RWPE2 (cell line): ENCODE results near the gene MBNL3.

Experiments
- ATAC-seq: fragments of 200-7000 bp; cut with Tn5 transposase; 3 replicates; pipeline ENCODE4 v1.9.1; 2021; ENCODE audit warnings: low read depth
- DNase-seq: peaks from one replicate; pipeline ENCODE4 v3.0.0-alpha.2; 2020; ENCODE audit warnings: low spot score
- H3K27ac ChIP-seq: fragments of 450-650 bp; 2 replicates; pipeline ENCODE4 v1.5.1; 2017; ENCODE audit warnings: mild to moderate bottlenecking; ENCODE audit not compliant: poor library complexity, severe bottlenecking
- H3K27me3 ChIP-seq: fragments of 250-450 bp; sonication (Bioruptor Pico); 2 replicates; pipeline ENCODE4 v1.5.1; 2021; ENCODE audit warnings: mild to moderate bottlenecking, moderate library complexity; ENCODE audit not compliant: insufficient read depth, poor library complexity, severe bottlenecking
- H3K36me3 ChIP-seq: fragments of 250-450 bp; sonication (Bioruptor Pico); 2 replicates; pipeline ENCODE4 v1.5.1; 2020; ENCODE audit warnings: low read depth, mild to moderate bottlenecking, moderate library complexity
- H3K4me1 ChIP-seq: fragments of 250-450 bp; sonication (Bioruptor Pico); 2 replicates; pipeline ENCODE4 v1.5.1; 2021; ENCODE audit warnings: mild to moderate bottlenecking, moderate library complexity; ENCODE audit not compliant: insufficient read depth, poor library complexity, severe bottlenecking
- H3K4me3 ChIP-seq: fragments of 250-450 bp; sonication (Bioruptor Pico); 2 replicates; pipeline ENCODE4 v1.5.1; 2021; ENCODE audit warnings: mild to moderate bottlenecking, moderate library complexity; ENCODE audit not compliant: severe bottlenecking
- H3K9me3 ChIP-seq: fragments of 250-450 bp; sonication (Bioruptor Pico); 2 replicates; pipeline ENCODE4 v1.5.1; 2021; ENCODE audit warnings: mild to moderate bottlenecking, moderate library complexity; ENCODE audit not compliant: severe bottlenecking
- CTCF ChIP-seq: fragments of 450-650 bp; IDR thresholded peaks from one replicate; pipeline ENCODE4 v1.5.1; 2017; ENCODE audit warnings: mild to moderate bottlenecking, moderate library complexity; ENCODE audit not compliant: poor library complexity, severe bottlenecking

Gene MBNL3

GRCh38 chrX:132520213-132520612 lies 31.4 kb upstream of the MBNL3 start:
- no peak overlapping the region for H3K4me3 ChIP-seq
- no peak for TF ChIP-seq CTCF
- no peaks in the 10 kb centered on the region for H3K36me3 ChIP-seq
- no peak for ATAC-seq
- H3K4me1 ChIP-seq: no peaks in the 10 kb centered on the region
- no peak for DNase-seq
- H3K27ac ChIP-seq: no peak overlapping the region
- H3K9me3 ChIP-seq: no peaks in the 10 kb centered on the region
- no peaks in the 10 kb centered on the region for H3K27me3 ChIP-seq

GRCh38 chrX:132518401-132518800 lies 29.6 kb upstream of the MBNL3 start:
- TF ChIP-seq CTCF: no peak
- no peak for DNase-seq
- H3K4me1 ChIP-seq: no peaks in the 10 kb centered on the region
- no peaks in the 10 kb centered on the region for H3K36me3 ChIP-seq
- H3K27me3 ChIP-seq: no peaks in the 10 kb centered on the region
- no peak overlapping the region for H3K27ac ChIP-seq
- no peak for ATAC-seq
- no peaks in the 10 kb centered on the region for H3K9me3 ChIP-seq
- no peak overlapping the region for H3K4me3 ChIP-seq

GRCh38 chrX:132508834-132509233 lies 20.0 kb upstream of the MBNL3 start:
- no peaks in the 10 kb centered on the region for H3K36me3 ChIP-seq
- no peak for TF ChIP-seq CTCF
- H3K4me3 ChIP-seq: no peak overlapping the region
- no peak for DNase-seq
- H3K4me1 ChIP-seq: no peaks in the 10 kb centered on the region
- H3K9me3 ChIP-seq: no peaks in the 10 kb centered on the region
- H3K27me3 ChIP-seq: no peaks in the 10 kb centered on the region
- no peak for ATAC-seq
- no peak overlapping the region for H3K27ac ChIP-seq

GRCh38 chrX:132505116-132505515 lies 16.3 kb upstream of the MBNL3 start:
- no peak overlapping the region for H3K4me3 ChIP-seq

GRCh38 chrX:132504417-132504816 lies 15.6 kb upstream of the MBNL3 start:
- no peaks in the 10 kb centered on the region for H3K36me3 ChIP-seq
- no peak for ATAC-seq
- no peak for TF ChIP-seq CTCF
- H3K9me3 ChIP-seq: no peaks in the 10 kb centered on the region
- H3K27ac ChIP-seq: no peak overlapping the region
- DNase-seq: no peak
- no peaks in the 10 kb centered on the region for H3K27me3 ChIP-seq
- no peaks in the 10 kb centered on the region for H3K4me1 ChIP-seq
- no peak overlapping the region for H3K4me3 ChIP-seq

More at GRCh38 chrX:132505116-132505515, 16.3 kb upstream of the MBNL3 start:
- DNase-seq (no peak), ATAC-seq (no peak)
- H3K9me3 ChIP-seq: no peaks in the 10 kb centered on the region
- H3K4me1 ChIP-seq: no peaks in the 10 kb centered on the region
- H3K27ac ChIP-seq: no peak overlapping the region
- H3K36me3 ChIP-seq: no peaks in the 10 kb centered on the region
- no peaks in the 10 kb centered on the region for H3K27me3 ChIP-seq
- TF ChIP-seq CTCF: no peak
